HL-60 (cell line): ENCODE data around the gene KCNAB1.

Experiments
- GABPA ChIP-seq: IDR thresholded peaks from 2 replicates; pipeline ENCODE4 v1.6.1; 2012; ENCODE audit warnings: low read depth
- TF ChIP-seq, protein P1 (sequence below): IDR thresholded peaks from one replicate; pipeline ENCODE4 v1.5.1; 2011; ENCODE audit warnings: low read length, control low read depth, inconsistent platforms; ENCODE audit not compliant: insufficient read depth

DNA sequence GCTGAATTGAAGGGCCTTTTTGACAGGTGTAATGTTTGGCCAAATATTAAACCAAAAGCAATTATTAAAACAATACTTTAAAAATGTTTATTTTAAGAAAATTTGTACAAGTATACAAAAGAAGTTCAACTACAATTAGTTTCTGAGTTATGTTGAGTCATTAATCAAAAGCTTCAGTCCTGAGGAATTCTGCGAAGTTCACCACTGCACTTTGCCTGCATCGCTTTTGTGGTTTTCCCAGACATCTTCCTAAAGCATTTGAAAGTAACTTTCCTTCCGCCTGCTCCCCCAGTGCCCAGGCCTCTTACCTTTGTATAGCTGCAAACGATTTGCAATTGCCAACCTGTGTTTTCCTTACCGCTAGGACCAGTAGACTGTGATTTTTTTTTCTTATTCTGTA is 69.5 kb downstream of the KCNAB1 start:
- TF ChIP-seq, protein P1, sequence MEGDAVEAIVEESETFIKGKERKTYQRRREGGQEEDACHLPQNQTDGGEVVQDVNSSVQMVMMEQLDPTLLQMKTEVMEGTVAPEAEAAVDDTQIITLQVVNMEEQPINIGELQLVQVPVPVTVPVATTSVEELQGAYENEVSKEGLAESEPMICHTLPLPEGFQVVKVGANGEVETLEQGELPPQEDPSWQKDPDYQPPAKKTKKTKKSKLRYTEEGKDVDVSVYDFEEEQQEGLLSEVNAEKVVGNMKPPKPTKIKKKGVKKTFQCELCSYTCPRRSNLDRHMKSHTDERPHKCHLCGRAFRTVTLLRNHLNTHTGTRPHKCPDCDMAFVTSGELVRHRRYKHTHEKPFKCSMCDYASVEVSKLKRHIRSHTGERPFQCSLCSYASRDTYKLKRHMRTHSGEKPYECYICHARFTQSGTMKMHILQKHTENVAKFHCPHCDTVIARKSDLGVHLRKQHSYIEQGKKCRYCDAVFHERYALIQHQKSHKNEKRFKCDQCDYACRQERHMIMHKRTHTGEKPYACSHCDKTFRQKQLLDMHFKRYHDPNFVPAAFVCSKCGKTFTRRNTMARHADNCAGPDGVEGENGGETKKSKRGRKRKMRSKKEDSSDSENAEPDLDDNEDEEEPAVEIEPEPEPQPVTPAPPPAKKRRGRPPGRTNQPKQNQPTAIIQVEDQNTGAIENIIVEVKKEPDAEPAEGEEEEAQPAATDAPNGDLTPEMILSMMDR: no peak
- no peak for TF ChIP-seq GABPA
